Measurements from ENCODE around the gene FAM120A.

DNA sequence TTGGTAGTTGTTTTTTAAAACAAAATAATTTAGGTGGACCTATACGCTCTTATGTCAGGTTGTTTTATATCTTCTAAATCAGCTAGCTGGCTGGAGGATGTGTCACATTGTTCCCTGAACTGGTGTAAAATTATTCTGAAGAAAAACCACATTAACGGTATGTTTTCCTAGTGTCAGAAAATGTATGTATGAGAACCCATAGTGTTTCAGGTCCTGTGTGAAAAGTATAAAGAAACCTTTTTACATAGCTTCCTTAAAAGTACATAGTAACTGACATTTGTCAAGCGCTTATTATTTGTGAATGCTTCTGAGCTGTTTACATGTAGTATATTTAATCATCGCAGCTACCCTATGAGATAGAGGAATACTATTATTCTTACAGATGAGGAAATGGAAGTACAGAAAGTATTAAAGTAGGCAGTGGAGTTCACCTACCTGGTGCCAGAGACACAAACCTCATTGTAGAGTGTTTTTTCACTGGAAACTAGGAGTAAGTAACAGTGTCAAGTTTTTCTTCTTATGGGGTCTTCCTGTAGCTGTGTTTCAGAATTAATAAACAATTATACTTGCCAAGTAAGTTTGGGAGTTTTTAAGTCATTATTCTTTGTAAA is 12.3 kb downstream of the FAM120A start:
- TF ChIP-seq, protein P1, sequence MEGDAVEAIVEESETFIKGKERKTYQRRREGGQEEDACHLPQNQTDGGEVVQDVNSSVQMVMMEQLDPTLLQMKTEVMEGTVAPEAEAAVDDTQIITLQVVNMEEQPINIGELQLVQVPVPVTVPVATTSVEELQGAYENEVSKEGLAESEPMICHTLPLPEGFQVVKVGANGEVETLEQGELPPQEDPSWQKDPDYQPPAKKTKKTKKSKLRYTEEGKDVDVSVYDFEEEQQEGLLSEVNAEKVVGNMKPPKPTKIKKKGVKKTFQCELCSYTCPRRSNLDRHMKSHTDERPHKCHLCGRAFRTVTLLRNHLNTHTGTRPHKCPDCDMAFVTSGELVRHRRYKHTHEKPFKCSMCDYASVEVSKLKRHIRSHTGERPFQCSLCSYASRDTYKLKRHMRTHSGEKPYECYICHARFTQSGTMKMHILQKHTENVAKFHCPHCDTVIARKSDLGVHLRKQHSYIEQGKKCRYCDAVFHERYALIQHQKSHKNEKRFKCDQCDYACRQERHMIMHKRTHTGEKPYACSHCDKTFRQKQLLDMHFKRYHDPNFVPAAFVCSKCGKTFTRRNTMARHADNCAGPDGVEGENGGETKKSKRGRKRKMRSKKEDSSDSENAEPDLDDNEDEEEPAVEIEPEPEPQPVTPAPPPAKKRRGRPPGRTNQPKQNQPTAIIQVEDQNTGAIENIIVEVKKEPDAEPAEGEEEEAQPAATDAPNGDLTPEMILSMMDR (conservative IDR thresholded peaks at IDR 0.05 in 1 of 2, IDR thresholded peaks at IDR 0.05 in 1 of 2; ENCODE audit: low read depth in 1 of 2, low read length in 2 of 2) = no peak
- no peak for TF ChIP-seq EZH2 (IDR thresholded peaks at IDR 0.05; ENCODE audit: low read length, missing control alignments)

Data from fibroblast of lung (primary cell).